ENCODE results near the gene DYNC1LI1.

DYNC1LI1 gene

DNA sequence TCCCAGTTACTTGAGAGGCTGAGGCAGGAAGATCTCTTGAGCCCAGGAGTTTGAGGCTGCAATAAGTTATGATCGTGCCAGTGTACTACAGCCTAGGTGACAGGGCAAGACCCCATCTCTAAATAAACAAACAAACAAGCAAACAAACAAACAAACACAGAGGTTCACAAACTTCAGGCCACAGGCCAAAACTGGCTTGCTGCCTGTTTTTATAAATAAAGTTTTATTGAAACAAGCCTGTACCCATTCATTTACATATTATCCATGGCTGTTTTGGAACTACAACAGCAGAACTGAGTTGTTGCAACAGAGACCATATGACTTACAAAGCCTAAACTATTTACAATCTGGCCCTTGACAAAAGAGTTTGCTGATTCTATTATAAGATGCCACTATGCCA is 6.5 kb downstream of the DYNC1LI1 start:
- no peaks in the 10 kb centered on the region for H3K27me3 ChIP-seq (ENCODE audit: control insufficient read depth, insufficient read depth, low read length, poor library complexity, severe bottlenecking)
- H3K27ac ChIP-seq (ENCODE audit: insufficient read depth, low read depth, low read length, poor library complexity, severe bottlenecking): no peak overlapping the region
- 91 to 93% methylated on average over 1 of the region's 1 CpG for WGBS, 2 experiments
- H3K4me1 ChIP-seq (ENCODE audit: control insufficient read depth, insufficient read depth, low read length): no peaks in the 10 kb centered on the region
- no peaks in the 10 kb centered on the region for H3K36me3 ChIP-seq (ENCODE audit: control insufficient read depth, insufficient read depth, low read length)
- H3K9me3 ChIP-seq (ENCODE audit: control insufficient read depth, low read length): no peaks in the 10 kb centered on the region
- no peak overlapping the region for H3K4me3 ChIP-seq (ENCODE audit: insufficient read depth, low read depth, low read length)

DNA sequence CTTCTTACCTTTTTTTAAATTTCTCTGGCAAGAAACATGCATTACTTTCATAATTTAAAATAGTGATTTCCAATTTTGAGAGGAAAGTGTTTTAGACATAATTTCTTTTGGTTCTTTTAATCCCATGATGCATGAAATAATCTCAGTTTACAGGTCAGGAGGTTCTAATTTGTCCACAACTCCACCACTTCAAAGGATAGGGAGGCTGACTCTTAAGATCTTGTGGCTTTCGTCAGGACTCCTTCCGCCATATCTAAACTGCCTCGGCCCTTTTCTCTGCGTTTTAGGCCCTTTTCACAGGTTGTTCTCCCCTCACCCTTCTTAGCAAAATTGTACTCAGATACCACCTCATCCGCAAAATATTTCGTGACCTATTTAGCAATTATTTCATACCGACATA is 8.0 kb downstream of the DYNC1LI1 start:
- H3K27me3 ChIP-seq (ENCODE audit: control insufficient read depth, insufficient read depth, low read length, poor library complexity, severe bottlenecking): no peaks in the 10 kb centered on the region
- no peak overlapping the region for H3K27ac ChIP-seq (ENCODE audit: insufficient read depth, low read depth, low read length, poor library complexity, severe bottlenecking)
- H3K4me1 ChIP-seq (ENCODE audit: control insufficient read depth, insufficient read depth, low read length): no peaks in the 10 kb centered on the region
- no peaks in the 10 kb centered on the region for H3K36me3 ChIP-seq (ENCODE audit: control insufficient read depth, insufficient read depth, low read length)
- no peak overlapping the region for H3K4me3 ChIP-seq (ENCODE audit: insufficient read depth, low read depth, low read length)
- no peaks in the 10 kb centered on the region for H3K9me3 ChIP-seq (ENCODE audit: control insufficient read depth, low read length)
- WGBS, 2 experiments: 96% methylated on average over 7 of the region's 7 CpGs

DNA sequence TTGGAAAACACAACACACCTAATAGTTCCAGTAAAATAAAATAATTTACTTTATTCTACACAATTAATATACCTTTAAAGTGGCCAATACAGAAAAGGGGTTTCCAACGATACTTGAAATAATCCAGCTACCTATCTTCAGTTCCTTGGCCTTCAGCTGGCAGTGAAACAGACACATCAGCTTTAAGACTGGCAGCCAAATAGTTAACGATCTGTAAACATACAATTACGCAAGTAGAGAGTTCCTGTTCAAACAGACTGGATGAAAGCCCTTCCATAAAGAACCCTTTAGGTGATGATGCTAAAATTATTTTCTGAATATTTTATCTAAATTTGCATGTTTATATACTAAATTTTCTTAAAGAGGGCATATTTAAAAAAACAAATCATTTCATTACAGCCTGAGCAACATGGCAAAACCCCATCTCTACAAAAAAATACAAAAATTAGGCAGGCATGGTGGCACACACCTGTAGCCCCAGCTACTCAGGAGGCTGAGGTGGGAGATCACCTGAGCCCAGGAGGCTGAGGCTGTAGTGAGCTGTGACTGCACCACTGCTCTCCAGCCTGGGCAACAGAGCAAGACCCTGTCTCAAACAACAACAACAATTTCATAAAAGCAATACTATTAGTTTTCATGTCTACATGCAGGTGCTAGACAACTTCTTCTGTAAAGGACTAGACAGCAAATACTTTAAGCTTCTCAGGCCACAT is 12.9 kb downstream of the DYNC1LI1 start:
- Histone ChIP-seq H3K27ac (ENCODE audit: insufficient read depth, low read depth, low read length, poor library complexity, severe bottlenecking) (no peak overlapping the region), H3K9me3 (ENCODE audit: control insufficient read depth, low read length) (no peaks in the 10 kb centered on the region), H3K4me1 (ENCODE audit: control insufficient read depth, insufficient read depth, low read length) (no peaks in the 10 kb centered on the region), H3K4me3 (ENCODE audit: insufficient read depth, low read depth, low read length) (no peak overlapping the region), H3K36me3 (ENCODE audit: control insufficient read depth, insufficient read depth, low read length) (no peaks in the 10 kb centered on the region), H3K27me3 (ENCODE audit: control insufficient read depth, insufficient read depth, low read length, poor library complexity, severe bottlenecking) (no peaks in the 10 kb centered on the region)
- 96 to 97% methylated on average over 3 of the region's 3 CpGs for WGBS, 2 experiments

- Histone ChIP-seq H3K27me3 (ENCODE audit: control insufficient read depth, insufficient read depth, low read length, poor library complexity, severe bottlenecking) (no peaks in the 10 kb centered on the region), H3K4me3 (ENCODE audit: insufficient read depth, low read depth, low read length) (no peak overlapping the region), H3K4me1 (ENCODE audit: control insufficient read depth, insufficient read depth, low read length) (no peaks in the 10 kb centered on the region), H3K27ac (ENCODE audit: insufficient read depth, low read depth, low read length, poor library complexity, severe bottlenecking) (no peak overlapping the region), H3K36me3 (ENCODE audit: control insufficient read depth, insufficient read depth, low read length) (no peaks in the 10 kb centered on the region), H3K9me3 (ENCODE audit: control insufficient read depth, low read length) (no peaks in the 10 kb centered on the region)
- 91 to 94% methylated on average over 3 of the region's 3 CpGs for WGBS, 2 experiments
Measured at GRCh38 chr3:32556332-32556731, 14.3 kb downstream of the DYNC1LI1 start.

DNA sequence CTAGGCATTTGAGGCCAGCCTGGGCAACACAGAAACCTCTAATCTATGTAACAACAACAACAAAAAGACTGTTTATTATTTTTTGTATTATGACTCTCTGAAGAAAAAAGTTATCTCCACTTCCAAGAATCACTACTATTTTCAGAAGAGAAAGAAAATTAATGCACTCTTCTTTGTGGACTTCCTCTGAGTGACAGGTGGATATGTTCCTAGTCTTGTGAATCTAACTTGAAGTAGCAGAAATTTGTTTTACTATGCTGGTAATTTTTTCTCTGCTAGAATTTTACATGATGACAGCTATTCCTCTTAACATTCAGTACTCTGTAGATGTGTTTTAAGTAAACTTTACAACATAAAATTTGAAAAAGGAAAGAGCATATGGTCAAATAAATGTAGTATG is 16.7 kb downstream of the DYNC1LI1 start:
- no peak overlapping the region for H3K4me3 ChIP-seq (ENCODE audit: insufficient read depth, low read depth, low read length)
- H3K27ac ChIP-seq (ENCODE audit: insufficient read depth, low read depth, low read length, poor library complexity, severe bottlenecking): no peak overlapping the region
- no peaks in the 10 kb centered on the region for H3K36me3 ChIP-seq (ENCODE audit: control insufficient read depth, insufficient read depth, low read length)
- H3K4me1 ChIP-seq (ENCODE audit: control insufficient read depth, insufficient read depth, low read length): no peaks in the 10 kb centered on the region
- H3K27me3 ChIP-seq (ENCODE audit: control insufficient read depth, insufficient read depth, low read length, poor library complexity, severe bottlenecking): no peaks in the 10 kb centered on the region
- H3K9me3 ChIP-seq (ENCODE audit: control insufficient read depth, low read length): no peaks in the 10 kb centered on the region

DNA sequence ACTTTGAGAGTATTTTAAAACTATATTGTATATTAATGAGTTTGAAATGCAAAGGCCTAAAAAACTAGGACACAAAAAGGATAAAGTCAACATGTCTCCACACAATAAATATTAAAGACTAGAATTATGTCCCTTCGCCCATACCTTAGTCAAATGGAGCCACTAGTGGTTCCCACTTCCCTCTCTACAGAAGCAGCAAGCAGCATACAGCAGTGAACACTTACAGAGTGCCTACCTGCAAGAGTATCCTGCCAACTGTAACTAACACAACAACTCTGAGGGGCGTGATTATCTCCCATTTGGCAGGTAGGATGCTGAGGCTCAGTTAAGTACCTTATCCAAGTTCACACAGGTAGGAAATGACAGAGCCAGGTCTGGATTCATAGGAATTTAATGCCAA is 17.2 kb downstream of the DYNC1LI1 start:
- H3K27me3 ChIP-seq (ENCODE audit: control insufficient read depth, insufficient read depth, low read length, poor library complexity, severe bottlenecking): no peaks in the 10 kb centered on the region
- no peaks in the 10 kb centered on the region for H3K4me1 ChIP-seq (ENCODE audit: control insufficient read depth, insufficient read depth, low read length)
- H3K9me3 ChIP-seq (ENCODE audit: control insufficient read depth, low read length): no peaks in the 10 kb centered on the region
- no peaks in the 10 kb centered on the region for H3K36me3 ChIP-seq (ENCODE audit: control insufficient read depth, insufficient read depth, low read length)
- WGBS, 2 experiments: 90 to 95% methylated on average over 2 of the region's 2 CpGs
- no peak overlapping the region for H3K4me3 ChIP-seq (ENCODE audit: insufficient read depth, low read depth, low read length)
- H3K27ac ChIP-seq (ENCODE audit: insufficient read depth, low read depth, low read length, poor library complexity, severe bottlenecking): no peak overlapping the region

GRCh38 chr3:32552013-32552412 is 18.6 kb downstream of the DYNC1LI1 start:
- Histone ChIP-seq H3K4me1 (ENCODE audit: control insufficient read depth, insufficient read depth, low read length) (no peaks in the 10 kb centered on the region), H3K27ac (ENCODE audit: insufficient read depth, low read depth, low read length, poor library complexity, severe bottlenecking) (no peak overlapping the region), H3K36me3 (ENCODE audit: control insufficient read depth, insufficient read depth, low read length) (no peaks in the 10 kb centered on the region), H3K9me3 (ENCODE audit: control insufficient read depth, low read length) (no peaks in the 10 kb centered on the region), H3K27me3 (ENCODE audit: control insufficient read depth, insufficient read depth, low read length, poor library complexity, severe bottlenecking) (no peaks in the 10 kb centered on the region), H3K4me3 (ENCODE audit: insufficient read depth, low read depth, low read length) (no peak overlapping the region)
- WGBS, 2 experiments: 91 to 98% methylated on average over 1 of the region's 1 CpG

DNA sequence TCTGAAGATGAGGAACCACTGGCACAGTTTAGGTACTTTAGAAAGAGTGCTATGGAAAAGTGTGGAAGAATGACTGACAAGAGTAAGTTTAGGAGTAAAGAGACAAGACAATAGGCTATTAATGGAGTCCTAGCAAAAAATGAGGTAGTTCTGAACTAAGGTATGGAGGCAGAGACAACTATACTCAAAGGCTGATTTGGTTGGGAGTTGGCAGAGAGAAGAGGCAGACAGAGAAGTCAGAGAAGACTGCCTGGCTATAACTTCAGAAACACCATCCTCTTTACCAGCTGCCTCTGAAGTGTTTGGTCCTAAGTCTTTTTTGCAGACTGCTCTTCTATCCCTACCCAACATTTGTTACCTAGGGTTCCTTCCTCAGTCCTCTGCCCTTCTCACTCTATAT is 19.2 kb downstream of the DYNC1LI1 start:
- H3K9me3 ChIP-seq (ENCODE audit: control insufficient read depth, low read length): no peaks in the 10 kb centered on the region
- H3K4me1 ChIP-seq (ENCODE audit: control insufficient read depth, insufficient read depth, low read length): no peaks in the 10 kb centered on the region
- H3K27ac ChIP-seq (ENCODE audit: insufficient read depth, low read depth, low read length, poor library complexity, severe bottlenecking): no peak overlapping the region
- no peaks in the 10 kb centered on the region for H3K36me3 ChIP-seq (ENCODE audit: control insufficient read depth, insufficient read depth, low read length)
- H3K27me3 ChIP-seq (ENCODE audit: control insufficient read depth, insufficient read depth, low read length, poor library complexity, severe bottlenecking): no peaks in the 10 kb centered on the region
- no peak overlapping the region for H3K4me3 ChIP-seq (ENCODE audit: insufficient read depth, low read depth, low read length)

DNA sequence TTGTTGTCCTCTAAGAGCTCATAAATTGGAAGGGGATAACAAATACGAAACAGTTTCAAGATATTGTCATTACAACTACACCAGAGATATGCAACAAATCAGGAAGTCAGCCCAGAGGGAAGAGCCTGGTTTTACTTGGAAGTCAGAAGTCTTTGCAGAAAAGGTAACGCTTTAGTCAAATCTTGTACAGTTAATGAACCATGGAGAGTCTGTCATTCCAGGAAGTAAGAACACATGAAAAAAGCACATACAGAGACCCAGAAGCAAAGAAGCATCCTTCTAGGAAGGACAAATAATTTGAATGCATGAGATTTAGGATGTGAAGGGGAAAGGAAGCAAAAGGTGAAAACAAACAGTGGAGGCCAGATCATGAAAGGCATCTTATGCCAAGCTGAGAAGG is 19.6 kb downstream of the DYNC1LI1 start:
- WGBS, 2 experiments: 89 to 100% methylated on average over 1 to 2 of the region's 2 CpGs
- Histone ChIP-seq H3K9me3 (ENCODE audit: control insufficient read depth, low read length) (no peaks in the 10 kb centered on the region), H3K27me3 (ENCODE audit: control insufficient read depth, insufficient read depth, low read length, poor library complexity, severe bottlenecking) (no peaks in the 10 kb centered on the region), H3K4me3 (ENCODE audit: insufficient read depth, low read depth, low read length) (no peak overlapping the region), H3K36me3 (ENCODE audit: control insufficient read depth, insufficient read depth, low read length) (no peaks in the 10 kb centered on the region), H3K27ac (ENCODE audit: insufficient read depth, low read depth, low read length, poor library complexity, severe bottlenecking) (no peak overlapping the region), H3K4me1 (ENCODE audit: control insufficient read depth, insufficient read depth, low read length) (no peaks in the 10 kb centered on the region)

DNA sequence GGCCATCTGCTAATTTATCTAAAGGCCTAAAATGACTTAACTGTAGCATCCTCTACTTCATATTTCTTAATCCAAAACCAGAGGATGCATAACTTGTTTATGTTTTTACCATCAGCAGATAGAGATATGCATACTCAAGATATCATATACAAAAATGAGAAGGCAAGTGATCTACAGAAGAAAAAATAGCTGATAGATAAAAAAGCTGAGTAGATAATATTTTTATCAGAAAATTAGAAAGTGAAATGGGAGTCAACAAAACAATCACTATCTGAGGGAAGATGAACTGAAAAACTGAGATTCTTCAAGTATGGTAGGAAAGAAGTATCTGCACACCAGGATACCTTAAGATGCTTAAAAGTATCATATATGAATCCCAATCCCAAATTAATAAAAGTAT is 25.4 kb downstream of the DYNC1LI1 start:
- Histone ChIP-seq H3K36me3 (ENCODE audit: control insufficient read depth, insufficient read depth, low read length) (peaks cover 5% of the 10 kb centered on the region), H3K27me3 (ENCODE audit: control insufficient read depth, insufficient read depth, low read length, poor library complexity, severe bottlenecking) (no peaks in the 10 kb centered on the region)

DNA sequence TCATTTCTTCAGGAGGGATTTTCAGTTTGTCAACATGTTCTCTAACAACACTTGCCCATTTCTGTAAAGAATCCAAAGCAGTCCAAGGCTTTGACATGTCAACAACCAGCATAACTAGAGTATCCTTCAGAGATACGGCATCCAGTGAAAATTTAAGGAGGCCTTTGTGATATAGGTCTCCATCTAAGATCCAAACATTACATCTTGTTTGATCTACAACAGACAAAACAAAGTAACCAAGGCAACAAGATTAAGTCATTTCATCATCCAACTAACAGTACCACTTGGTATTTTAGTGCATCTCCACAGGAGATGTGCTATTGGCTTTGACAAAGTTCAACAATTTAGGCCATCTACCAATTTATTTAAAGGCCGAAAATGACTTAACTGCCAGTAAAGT is 25.8 kb downstream of the DYNC1LI1 start:
- 92 to 94% methylated on average over 2 of the region's 2 CpGs for WGBS, 2 experiments
- H3K4me1 ChIP-seq (ENCODE audit: control insufficient read depth, insufficient read depth, low read length): no peaks in the 10 kb centered on the region
- H3K9me3 ChIP-seq (ENCODE audit: control insufficient read depth, low read length): no peaks in the 10 kb centered on the region
- no peak overlapping the region for H3K27ac ChIP-seq (ENCODE audit: insufficient read depth, low read depth, low read length, poor library complexity, severe bottlenecking)
- no peak overlapping the region for H3K4me3 ChIP-seq (ENCODE audit: insufficient read depth, low read depth, low read length)
- H3K27me3 ChIP-seq (ENCODE audit: control insufficient read depth, insufficient read depth, low read length, poor library complexity, severe bottlenecking): no peaks in the 10 kb centered on the region
- H3K36me3 ChIP-seq (ENCODE audit: control insufficient read depth, insufficient read depth, low read length): peaks cover 5% of the 10 kb centered on the region

More for the DNA sequence above, 25.4 kb downstream of the DYNC1LI1 start:
- H3K9me3 ChIP-seq (ENCODE audit: control insufficient read depth, low read length): no peaks in the 10 kb centered on the region
- H3K4me3 ChIP-seq (ENCODE audit: insufficient read depth, low read depth, low read length): no peak overlapping the region
- no peak overlapping the region for H3K27ac ChIP-seq (ENCODE audit: insufficient read depth, low read depth, low read length, poor library complexity, severe bottlenecking)
- no peaks in the 10 kb centered on the region for H3K4me1 ChIP-seq (ENCODE audit: control insufficient read depth, insufficient read depth, low read length)
